ENCODE data around the gene TBX2.

Gene TBX2

DNA sequence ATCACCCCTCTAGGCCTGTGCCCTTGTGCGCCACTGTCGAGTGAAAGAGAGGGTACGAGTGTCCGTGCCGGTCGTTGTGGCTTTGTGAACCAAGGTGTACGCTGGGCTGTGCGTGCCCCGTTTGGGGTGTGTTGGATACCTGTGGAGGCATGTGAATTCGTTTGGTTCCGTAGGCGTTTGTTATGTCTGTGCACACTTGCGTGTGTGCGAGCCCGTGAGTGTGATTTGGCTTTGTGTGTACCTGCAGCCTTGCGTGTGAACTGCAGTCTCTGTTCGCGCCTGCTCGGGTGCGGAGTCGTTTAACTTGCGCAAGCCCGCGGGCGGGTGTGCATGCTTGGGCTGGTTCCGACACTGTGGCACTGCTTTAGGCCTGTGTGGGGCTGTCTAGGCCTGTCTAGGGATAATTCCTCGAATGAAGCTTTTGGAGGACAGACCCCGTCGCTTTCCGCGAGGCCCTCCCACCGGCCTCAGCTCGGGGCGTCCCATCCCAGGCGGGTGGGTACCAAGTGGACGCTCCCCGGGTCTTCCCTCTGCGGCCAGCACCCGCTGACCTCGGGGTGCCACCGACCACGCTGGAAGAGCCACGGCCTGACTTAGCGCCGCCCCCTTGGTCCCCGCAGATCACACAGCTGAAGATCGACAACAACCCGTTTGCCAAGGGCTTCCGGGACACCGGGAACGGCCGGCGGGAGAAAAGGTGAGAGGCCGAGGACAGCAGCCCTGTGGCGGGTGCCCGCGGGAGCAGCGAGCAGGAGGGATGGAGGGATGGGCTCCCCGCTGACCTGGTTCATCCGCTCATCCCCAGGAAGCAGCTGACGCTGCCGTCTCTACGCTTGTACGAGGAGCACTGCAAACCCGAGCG lies 4.4 kb downstream of the TBX2 start:
- DNase-seq = peak; percentile 84

GRCh38 chr17:61404663-61404912 lies 4.9 kb downstream of the TBX2 start:
- DNase-seq = no peak

DNA sequence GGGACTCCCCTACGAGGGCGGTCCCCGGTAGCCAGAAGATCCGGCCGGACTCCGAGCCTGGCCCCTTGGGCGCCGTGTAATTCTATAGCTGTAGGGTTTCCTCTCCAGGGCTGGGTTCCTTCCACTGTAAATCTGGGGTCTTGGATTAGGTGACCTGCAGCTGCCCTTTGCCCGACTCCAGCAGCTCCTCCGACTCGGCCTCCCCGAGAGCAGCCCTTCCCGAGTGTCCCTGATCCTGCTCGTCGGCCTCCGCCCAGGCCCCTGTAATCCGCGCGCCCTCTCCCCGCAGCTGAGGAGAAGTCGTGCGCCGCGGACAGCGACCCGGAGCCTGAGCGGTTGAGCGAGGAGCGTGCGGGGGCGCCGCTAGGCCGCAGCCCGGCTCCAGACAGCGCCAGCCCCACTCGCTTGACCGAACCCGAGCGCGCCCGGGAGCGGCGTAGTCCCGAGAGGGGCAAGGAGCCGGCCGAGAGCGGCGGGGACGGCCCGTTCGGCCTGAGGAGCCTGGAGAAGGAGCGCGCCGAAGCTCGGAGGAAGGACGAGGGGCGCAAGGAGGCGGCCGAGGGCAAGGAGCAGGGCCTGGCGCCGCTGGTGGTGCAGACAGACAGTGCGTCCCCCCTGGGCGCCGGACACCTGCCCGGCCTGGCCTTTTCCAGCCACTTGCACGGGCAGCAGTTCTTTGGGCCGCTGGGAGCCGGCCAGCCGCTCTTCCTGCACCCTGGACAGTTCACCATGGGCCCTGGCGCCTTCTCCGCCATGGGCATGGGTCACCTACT lies 5.5 kb downstream of the TBX2 start:
- DNase-seq = peak; percentile 74

GRCh38 chr17:61405686-61406536 lies 6.3 kb downstream of the TBX2 start:
- DNase-seq = peak; percentile 55

- no peak for DNase-seq
Observed at GRCh38 chr17:61406537-61406845, 6.8 kb downstream of the TBX2 start.

DNA sequence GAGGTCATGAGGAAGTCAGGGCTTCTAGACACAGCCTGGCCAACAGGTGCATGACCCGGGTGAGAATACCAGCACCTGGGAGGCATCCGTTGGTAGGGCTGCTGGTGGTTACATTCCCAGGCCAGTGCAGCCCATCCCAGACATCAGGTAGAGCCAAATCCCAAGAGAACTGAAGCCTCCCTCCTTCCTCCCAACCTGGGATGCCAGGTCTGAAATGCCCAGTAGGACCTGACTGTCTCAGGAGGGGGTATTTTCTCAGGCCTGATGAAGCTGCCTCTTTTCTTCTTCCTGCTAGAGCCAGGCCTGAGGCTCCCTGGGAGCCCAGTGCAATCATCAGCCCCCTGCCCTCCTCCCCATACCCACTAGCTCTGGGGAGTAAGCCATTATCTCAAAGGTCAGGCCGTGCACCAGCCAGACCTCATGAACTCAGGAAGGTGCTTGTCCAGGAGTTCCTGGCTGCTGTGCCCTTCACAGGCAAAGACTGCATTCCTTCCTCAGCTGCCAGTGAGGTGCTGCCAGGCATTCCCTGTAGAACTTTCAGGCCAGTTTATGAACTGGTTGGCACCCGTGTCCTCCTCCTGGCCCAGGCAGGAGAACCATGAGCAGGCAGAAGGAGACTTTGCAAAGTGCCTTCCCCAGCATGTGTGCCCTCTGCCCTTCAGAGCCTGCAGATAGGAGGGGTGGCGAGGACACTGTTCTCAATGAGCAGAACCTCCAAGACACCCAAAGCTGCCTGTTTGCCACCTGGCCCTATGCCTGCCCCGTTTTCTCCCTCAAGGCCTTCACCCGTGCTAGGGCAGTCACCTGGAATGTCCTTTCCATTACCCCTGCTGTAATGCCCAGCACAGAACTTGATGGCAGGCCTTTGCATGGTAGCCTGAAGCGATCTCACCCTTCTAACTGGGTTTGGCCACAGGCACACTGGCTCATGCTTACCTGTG lies 7.6 kb downstream of the TBX2 start:
- DNase-seq = no peak

DNA sequence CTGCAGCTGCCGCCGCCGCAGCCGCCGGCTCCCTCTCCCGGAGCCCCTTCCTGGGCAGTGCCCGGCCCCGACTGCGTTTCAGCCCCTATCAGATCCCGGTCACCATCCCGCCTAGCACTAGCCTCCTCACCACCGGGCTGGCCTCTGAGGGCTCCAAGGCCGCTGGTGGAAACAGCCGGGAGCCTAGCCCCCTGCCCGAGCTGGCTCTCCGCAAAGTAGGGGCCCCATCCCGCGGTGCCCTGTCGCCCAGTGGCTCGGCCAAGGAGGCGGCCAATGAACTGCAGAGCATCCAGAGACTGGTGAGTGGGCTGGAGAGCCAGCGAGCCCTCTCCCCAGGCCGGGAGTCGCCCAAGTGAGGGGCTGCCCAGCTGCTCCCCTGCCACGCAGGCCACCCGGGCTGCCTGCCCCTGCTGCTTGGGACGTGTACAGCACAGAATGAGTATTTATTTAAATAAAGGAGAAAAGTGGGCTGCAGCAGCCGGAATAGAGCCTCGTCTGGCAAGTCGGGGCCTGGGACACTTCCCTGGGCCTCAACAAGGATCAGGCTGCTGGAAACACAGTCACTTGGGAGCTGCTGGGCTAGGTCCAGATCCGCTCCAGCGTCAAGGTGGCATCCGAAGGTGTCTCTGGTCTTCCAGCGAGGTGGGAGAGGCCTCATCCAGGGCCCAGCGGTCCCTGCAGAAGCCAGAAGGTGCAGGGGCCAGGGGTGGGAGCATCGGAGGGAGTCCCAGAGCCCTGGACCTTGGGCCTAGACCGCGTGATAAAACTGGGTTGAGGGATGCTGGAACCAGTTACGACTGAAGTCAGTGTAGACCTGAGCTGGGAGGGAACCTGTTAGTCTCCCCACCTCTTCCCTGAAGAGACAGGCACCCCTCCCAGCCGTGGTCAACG lies 8.8 kb downstream of the TBX2 start:
- DNase-seq = peak; percentile 71

GRCh38 chr17:61409301-61410112 lies 9.9 kb downstream of the TBX2 start:
- DNase-seq = peak; percentile 85

- peak; percentile 78 for DNase-seq
Observed at GRCh38 chr17:61410141-61411010, 10.7 kb downstream of the TBX2 start.

DNA sequence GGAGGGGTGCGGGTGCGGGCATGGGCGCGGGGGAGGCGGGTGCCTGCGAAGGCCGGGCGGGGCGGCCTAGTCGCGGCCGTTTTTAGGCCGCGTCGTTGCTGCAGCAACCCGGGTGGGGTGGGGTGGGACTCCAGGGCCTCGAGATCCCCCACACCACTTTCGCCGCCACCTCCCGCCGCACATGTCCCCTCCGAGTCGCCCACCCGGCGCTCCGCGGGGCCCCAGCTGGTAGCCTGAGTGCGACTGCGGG lies 11.3 kb downstream of the TBX2 start:
- DNase-seq = no peak

GRCh38 chr17:61411261-61412142 lies 11.9 kb downstream of the TBX2 start:
- peak; percentile 96 for DNase-seq

DNA sequence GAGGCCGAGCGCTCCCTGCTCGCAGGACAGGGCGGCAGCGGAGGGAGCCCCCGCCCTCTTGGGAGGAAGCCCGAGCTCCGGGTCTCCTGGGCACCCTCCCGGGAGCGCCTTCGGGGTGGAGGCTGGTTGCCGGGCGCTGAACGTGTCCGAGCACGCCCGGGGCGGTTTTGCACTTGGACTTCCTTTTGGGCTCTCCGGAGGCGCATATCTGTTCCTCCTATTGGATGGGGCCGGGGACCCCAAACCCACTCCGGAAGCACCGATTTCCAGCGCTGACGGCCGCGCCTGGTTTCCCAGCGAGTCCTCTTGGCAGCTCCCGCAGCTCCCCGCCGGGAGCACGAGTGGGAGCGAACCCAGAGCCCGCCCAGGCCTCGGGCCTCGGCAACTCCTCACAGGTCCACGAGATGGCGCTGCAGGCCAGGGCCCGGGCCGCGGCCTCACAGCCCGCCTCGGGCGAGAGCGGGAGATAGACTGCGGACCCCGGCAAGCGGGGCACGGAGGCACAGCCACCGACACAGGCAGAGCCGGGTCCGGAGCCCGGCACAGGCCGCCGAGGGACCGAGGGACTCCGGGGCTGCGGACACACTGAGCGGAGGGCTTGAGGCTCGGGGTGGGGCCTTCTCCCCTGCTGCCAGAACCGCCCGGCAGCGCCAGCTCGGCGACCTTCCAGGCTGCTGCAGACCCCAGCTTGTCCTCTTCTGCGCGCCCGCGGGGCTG lies 12.7 kb downstream of the TBX2 start:
- peak; percentile 97 for DNase-seq

DNA sequence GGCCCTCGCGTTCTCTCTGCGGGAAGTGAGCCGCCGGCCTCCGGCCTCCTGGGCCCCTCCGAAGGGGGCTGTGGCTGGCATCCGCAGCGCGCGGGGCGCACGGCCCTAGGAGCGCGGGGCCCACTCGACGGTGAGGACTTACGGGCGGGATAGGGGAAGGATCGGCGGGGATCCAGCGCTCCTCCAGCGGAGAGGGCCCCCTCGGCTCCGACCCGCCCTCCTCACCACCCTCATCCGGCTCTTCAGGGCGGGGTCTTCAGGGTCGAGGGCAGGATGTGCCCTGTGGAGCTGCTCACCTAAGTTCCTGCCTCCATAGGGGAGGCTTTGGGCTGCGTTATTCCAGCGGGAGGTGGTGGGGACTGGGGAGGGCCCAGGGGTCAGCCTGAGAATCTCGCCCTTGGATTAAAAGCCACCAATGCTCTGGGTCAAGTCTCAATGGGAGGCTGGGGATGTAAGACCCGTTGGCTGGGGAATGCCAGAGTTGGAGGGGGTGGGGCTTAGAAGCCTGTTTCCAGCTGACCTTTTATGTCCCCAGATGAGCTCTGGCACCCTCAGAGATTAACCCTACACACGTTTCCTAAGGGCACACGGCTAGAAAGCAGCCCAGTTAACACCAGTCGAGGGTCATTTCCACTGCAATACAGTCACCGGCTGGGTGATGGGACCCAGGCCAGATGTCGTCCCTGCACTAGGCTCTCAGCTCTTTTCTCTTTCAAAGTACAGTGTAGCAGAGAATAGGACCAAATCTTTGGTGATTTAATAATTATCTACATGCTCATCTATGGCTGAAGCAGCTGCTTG lies 13.4 kb downstream of the TBX2 start:
- DNase-seq = peak; percentile 78

- no peak for DNase-seq
Observed at GRCh38 chr17:61413661-61414126, 14.1 kb downstream of the TBX2 start.

DNA sequence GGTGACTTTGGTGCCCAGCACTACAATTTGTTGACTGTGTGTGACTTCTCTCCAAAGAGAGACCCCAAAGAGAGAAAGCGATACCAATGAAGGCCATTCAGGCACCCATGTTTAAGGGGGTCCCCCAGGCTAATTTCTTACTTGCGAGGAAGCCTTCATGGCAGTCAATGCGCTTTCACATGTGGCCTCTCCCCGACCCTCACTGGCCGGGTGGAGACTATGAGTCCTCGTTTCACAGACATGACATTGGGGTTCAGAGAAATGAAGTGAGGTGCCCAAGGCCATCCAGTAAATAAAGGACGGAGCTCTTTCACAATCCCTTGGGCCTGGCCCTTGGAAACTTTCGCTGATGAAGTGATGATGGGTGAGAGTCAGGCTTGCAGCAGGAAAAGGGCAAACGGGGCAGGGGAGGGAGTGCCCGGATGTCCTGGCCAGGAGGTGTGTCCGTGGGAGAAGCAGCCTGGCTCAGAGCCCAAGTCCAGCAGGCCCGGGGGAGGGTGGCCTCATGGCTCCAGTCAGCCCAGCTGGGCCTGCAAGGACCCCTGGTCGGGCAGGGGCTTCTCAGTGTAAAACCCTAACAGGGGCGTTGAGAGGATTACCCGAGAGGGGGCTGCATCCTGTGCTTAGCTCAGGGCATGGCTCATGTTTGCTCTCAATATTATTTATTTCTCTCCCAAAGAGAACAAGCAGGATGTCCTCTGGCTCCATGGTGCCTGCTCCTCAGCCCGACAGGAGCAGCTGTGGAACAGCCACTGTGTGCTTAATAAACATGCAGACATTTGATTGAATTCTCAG lies 14.7 kb downstream of the TBX2 start:
- DNase-seq = peak; percentile 30

DNA sequence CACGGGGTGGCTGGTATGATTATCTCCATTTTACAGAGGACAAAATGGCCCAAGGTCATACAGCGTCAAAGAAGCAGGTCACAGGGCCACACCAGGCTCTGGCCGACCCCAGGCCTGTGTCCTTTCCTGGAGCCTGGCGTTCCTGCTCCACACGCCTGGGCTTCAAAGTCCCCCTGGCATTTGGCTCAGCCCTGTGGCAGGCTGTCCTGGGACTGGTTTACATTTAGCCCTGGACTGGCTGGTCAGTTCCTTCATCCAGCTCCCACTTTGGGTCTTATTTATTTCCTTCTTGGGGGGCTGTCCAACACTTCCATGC lies 15.3 kb downstream of the TBX2 start:
- no peak for DNase-seq

All from eye (tissue), 1 donor.